ENCODE measurements around the gene COL6A6. TPM values are rescaled to one million over a fixed set of nuclear protein-coding genes. Genes with fewer than 3 reads are reported as not detected.

Gene COL6A6
- total and polyA plus RNA-seq, 2 experiments from 2014 or later = 0.15 to 1.1 TPM

DNA sequence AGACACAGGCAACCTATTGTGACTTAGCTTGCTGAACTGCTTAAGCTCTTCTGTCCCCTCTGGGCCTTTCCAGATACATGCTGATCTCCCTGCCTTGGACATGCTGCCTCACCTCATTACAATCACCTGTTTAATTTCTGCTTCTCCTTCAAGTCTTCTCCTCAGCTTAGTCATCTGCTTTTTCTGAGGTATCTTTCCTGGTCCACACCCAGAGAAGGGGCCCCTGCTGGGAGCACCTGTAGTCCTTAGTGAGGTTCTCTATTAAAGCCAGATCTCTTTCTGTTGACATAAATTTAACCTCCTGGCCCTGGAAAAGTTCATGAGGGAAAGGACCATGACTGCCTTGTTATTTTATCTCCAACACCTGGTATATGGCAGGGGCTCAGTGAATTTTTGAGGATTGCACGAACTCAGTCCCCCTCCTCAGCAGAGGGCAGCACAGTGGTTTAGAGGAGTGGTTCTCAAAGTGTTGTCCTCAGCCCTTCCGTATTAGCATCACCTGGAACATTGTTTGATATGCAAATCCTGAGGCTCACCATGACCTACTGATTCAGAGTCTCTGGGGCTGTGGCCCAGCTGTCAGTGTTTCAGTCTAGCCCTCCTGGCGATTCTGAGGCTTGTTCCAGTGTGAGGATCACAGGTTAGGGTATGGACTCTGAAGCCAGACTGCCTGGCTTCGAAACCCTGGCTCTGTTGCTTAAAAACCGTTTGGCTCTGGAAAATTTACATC is 12.7 kb downstream of the COL6A6 start:
- peaks cover 97% of the 10 kb centered on the region for H3K27me3 ChIP-seq
- H3K4me3 ChIP-seq = no peak overlapping the region
- H3K4me1 ChIP-seq (ENCODE audit: low read depth) = no peaks in the 10 kb centered on the region
- H3K27ac ChIP-seq = no peak overlapping the region
- H3K9me3 ChIP-seq (ENCODE audit: low read depth) = no peaks in the 10 kb centered on the region
- no peaks in the 10 kb centered on the region for H3K36me3 ChIP-seq
- TF ChIP-seq, protein P1, sequence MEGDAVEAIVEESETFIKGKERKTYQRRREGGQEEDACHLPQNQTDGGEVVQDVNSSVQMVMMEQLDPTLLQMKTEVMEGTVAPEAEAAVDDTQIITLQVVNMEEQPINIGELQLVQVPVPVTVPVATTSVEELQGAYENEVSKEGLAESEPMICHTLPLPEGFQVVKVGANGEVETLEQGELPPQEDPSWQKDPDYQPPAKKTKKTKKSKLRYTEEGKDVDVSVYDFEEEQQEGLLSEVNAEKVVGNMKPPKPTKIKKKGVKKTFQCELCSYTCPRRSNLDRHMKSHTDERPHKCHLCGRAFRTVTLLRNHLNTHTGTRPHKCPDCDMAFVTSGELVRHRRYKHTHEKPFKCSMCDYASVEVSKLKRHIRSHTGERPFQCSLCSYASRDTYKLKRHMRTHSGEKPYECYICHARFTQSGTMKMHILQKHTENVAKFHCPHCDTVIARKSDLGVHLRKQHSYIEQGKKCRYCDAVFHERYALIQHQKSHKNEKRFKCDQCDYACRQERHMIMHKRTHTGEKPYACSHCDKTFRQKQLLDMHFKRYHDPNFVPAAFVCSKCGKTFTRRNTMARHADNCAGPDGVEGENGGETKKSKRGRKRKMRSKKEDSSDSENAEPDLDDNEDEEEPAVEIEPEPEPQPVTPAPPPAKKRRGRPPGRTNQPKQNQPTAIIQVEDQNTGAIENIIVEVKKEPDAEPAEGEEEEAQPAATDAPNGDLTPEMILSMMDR (IDR thresholded peaks at IDR 0.05; ENCODE audit: low read depth, low read length) = no peak
- DNase-seq (ENCODE audit: low read depth in 1 of 2, low spot score in 1 of 2) = no peak

DNA sequence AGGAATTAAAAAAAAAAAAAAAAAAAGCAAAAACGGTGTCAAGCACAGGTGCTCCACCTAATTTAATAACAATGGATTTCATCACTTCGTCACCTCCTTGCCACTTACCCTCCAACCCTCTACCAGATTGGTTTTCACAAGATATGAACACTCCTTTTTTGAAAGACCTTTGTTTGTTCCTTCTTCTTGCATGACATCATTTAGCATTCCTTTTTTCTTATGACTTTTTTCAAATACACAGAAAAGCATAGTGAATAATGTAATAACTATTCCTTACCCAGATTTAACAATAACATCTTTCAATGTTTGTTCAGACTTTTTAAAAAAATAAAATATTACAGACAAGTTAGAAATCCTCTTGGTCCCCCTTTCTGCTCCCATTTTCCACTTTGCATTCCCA is 16.3 kb downstream of the COL6A6 start:
- no peak for DNase-seq (ENCODE audit: low read depth in 1 of 2, low spot score in 1 of 2)
- Histone ChIP-seq H3K4me3 (no peak overlapping the region), H3K36me3 (no peaks in the 10 kb centered on the region), H3K27ac (no peak overlapping the region), H3K27me3 (peaks cover 86% of the 10 kb centered on the region), H3K9me3 (ENCODE audit: low read depth) (no peaks in the 10 kb centered on the region), H3K4me1 (ENCODE audit: low read depth) (no peaks in the 10 kb centered on the region)
- TF ChIP-seq, protein P1 (IDR thresholded peaks at IDR 0.05; ENCODE audit: low read depth, low read length) = no peak

DNA sequence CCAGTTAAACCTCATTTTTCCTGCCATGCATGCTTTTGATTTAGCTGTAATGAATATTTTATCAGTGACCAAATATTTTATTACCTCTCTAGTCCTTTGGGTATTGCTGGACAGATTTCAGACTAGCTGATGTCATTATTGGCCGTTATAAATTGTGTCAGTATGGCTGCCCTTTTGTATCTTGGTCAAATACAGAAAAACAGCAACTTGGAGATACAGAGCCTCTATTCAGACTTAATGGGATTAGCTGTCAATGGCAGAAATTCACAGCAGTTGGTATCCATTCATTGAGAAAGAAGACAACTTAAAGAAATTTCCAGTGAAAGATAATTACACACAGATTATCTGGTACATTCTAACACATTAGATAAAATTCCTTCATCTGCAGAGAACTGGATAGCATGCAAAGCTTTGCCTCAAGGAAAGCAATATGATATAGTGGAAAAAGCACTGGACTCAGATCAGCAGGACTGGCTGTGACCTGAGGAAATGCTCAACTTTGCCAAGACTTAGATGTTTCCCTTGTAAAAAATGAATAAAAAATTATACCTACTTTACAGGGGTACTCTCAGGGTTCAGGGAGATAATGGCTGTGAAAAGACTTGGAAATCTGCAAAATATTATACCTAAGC is 20.8 kb downstream of the COL6A6 start:
- Histone ChIP-seq H3K4me3 (no peak overlapping the region), H3K4me1 (ENCODE audit: low read depth) (no peaks in the 10 kb centered on the region), H3K27ac (no peak overlapping the region), H3K27me3 (peaks cover 68% of the 10 kb centered on the region), H3K36me3 (no peaks in the 10 kb centered on the region), H3K9me3 (ENCODE audit: low read depth) (no peaks in the 10 kb centered on the region)
- no peak for DNase-seq (ENCODE audit: low read depth in 1 of 2, low spot score in 1 of 2)
- TF ChIP-seq, protein P1 (IDR thresholded peaks at IDR 0.05; ENCODE audit: low read depth, low read length) = no peak

DNA sequence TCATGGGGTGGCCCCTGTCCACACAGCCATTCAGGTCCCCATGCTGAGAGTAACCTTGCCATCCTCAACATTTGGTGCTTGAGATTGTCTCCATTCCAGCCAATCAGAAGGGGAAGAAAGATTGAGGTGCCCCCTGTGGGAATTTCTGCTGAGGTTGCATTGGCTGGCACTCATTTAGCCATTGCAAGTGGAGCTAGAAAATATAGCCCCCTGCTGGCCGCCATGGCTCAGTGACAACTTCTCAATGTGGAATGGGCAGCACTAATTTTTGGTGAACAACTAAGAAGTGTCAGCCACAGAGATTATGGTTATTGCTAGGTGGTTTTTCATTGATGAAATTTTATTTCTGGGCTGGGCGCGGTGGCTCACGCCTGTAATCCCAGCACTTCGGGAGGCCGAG is 22.0 kb downstream of the COL6A6 start:
- H3K27me3 ChIP-seq = peaks cover 59% of the 10 kb centered on the region
- no peak overlapping the region for H3K27ac ChIP-seq
- peak; percentile 65 to 67 for DNase-seq (ENCODE audit: low read depth in 1 of 2, low spot score in 1 of 2)
- no peak overlapping the region for H3K4me3 ChIP-seq
- TF ChIP-seq, protein P1 (IDR thresholded peaks at IDR 0.05; ENCODE audit: low read depth, low read length) = peak; percentile 85
- no peaks in the 10 kb centered on the region for H3K36me3 ChIP-seq
- H3K4me1 ChIP-seq (ENCODE audit: low read depth) = no peaks in the 10 kb centered on the region
- no peaks in the 10 kb centered on the region for H3K9me3 ChIP-seq (ENCODE audit: low read depth)

DNA sequence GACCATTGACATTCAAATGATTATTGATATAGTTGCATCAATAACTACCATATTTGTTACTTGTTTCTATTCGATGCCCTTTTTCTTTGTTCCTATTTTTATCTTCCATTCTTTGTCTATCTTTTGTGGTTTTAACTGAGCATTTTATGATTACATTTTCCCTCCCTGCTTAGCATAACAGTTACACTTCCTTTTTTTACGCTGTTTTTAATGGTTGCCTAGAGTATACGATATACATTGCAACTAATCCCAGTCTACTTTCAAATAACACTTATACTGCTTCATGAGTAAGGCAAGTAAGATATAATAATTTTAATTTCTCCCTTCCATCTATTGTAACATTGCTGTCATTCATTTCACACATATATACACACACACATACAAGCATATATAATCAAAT is 26.3 kb downstream of the COL6A6 start:
- no peaks in the 10 kb centered on the region for H3K9me3 ChIP-seq (ENCODE audit: low read depth)
- no peak overlapping the region for H3K27ac ChIP-seq
- peaks cover 29% of the 10 kb centered on the region for H3K27me3 ChIP-seq
- no peak overlapping the region for H3K4me3 ChIP-seq
- H3K4me1 ChIP-seq (ENCODE audit: low read depth) = no peaks in the 10 kb centered on the region
- DNase-seq (ENCODE audit: low read depth in 1 of 2, low spot score in 1 of 2) = no peak
- H3K36me3 ChIP-seq = no peaks in the 10 kb centered on the region
- TF ChIP-seq, protein P1 (IDR thresholded peaks at IDR 0.05; ENCODE audit: low read depth, low read length) = no peak
